ENCODE results near the gene ITGB8.

DNA sequence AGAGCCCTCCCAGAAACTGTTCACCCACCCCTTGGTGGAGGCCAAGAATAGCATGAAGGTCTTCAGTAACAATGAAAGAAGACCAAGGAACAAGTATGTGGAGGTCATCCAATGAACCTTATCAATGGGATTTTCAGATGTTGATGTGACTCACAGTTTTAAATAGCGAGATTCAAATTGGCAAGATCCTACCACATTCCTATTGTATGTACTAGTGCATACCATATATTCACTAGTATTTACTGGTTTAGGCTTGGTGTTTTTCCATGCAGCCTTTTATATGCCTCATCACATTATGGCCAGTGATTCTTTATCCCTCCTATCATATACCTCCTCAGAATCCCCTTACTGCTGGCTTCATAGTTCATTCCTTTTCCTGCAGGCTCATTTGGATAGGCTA lies 54.4 kb downstream of the ITGB8 start:
- TF ChIP-seq, protein P1, sequence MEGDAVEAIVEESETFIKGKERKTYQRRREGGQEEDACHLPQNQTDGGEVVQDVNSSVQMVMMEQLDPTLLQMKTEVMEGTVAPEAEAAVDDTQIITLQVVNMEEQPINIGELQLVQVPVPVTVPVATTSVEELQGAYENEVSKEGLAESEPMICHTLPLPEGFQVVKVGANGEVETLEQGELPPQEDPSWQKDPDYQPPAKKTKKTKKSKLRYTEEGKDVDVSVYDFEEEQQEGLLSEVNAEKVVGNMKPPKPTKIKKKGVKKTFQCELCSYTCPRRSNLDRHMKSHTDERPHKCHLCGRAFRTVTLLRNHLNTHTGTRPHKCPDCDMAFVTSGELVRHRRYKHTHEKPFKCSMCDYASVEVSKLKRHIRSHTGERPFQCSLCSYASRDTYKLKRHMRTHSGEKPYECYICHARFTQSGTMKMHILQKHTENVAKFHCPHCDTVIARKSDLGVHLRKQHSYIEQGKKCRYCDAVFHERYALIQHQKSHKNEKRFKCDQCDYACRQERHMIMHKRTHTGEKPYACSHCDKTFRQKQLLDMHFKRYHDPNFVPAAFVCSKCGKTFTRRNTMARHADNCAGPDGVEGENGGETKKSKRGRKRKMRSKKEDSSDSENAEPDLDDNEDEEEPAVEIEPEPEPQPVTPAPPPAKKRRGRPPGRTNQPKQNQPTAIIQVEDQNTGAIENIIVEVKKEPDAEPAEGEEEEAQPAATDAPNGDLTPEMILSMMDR (IDR thresholded peaks at IDR 0.05), result no peak
- TF ChIP-seq POLR2A (IDR thresholded peaks at IDR 0.05), result no peak

Data from vagina (tissue), 2 donors.